ENCODE measurements around the gene SYNM. TPM values are rescaled to one million over a fixed set of nuclear protein-coding genes. Genes with fewer than 3 reads are reported as not detected.
"Not testable (repeated sequence)": the region's sequence is repeated elsewhere in the genome, so short reads cannot be mapped to it uniquely, and the experiment has no call there.

The SYNM gene
- total RNA-seq, 1 experiment from 2014 or later: 9.9 TPM

DNA sequence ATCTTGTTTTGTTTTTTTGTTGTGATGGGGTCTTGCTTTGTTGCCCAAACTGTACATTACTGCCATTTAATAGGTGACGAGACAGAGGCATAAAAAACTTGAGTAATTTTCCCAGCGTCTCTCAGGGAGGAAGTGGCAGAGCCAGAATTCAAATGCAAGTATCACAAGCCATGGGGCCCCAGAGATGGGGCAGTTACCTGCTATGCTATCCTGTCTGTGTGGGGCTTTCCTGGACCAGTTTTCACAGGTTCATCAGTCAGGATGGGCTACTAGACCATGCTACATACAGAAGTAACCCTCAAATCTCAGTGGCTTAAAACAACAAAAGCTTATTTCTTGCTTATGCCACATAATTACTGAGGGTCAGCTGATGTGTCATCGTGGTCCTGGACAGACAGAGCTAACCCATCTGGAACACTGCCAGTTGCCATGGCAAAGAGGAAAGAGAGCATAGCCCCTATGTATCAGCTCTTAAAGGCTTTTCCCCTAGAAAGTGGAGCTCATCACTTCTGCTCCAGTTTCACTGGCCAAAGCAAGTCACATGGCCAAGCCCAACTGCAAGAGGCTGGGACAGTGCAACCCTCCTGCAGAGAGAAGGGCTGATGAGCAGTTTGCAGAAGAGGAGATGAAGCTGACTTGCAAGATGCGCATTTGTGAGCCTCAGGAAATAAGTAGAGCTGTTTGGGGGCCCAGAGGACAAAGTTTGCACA is 31.7 kb upstream of the SYNM start:
- no peaks in the 10 kb centered on the region for H3K36me3 ChIP-seq (ENCODE audit: low read depth, low read length)
- intact Hi-C loops (cut with micrococcal nuclease): no loop called here
- no peaks in the 10 kb centered on the region for H3K9me2 ChIP-seq (replicated peaks; ENCODE audit: low read length)
- no peak overlapping the region for H3K4me2 ChIP-seq (ENCODE audit: low read length)
- no peak for TF ChIP-seq EZH2 (IDR thresholded peaks at IDR 0.05; ENCODE audit: low read length, unreplicated experiment)
- no peak for TF ChIP-seq EZH2phosphoT487 (IDR thresholded peaks at IDR 0.05; ENCODE audit: borderline replicate concordance, low read length)
- TF ChIP-seq, protein P1, sequence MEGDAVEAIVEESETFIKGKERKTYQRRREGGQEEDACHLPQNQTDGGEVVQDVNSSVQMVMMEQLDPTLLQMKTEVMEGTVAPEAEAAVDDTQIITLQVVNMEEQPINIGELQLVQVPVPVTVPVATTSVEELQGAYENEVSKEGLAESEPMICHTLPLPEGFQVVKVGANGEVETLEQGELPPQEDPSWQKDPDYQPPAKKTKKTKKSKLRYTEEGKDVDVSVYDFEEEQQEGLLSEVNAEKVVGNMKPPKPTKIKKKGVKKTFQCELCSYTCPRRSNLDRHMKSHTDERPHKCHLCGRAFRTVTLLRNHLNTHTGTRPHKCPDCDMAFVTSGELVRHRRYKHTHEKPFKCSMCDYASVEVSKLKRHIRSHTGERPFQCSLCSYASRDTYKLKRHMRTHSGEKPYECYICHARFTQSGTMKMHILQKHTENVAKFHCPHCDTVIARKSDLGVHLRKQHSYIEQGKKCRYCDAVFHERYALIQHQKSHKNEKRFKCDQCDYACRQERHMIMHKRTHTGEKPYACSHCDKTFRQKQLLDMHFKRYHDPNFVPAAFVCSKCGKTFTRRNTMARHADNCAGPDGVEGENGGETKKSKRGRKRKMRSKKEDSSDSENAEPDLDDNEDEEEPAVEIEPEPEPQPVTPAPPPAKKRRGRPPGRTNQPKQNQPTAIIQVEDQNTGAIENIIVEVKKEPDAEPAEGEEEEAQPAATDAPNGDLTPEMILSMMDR (conservative IDR thresholded peaks at IDR 0.05; ENCODE audit: low read depth, low read length): no peak
- no peak for ATAC-seq
- H4K20me1 ChIP-seq (ENCODE audit: low read length): no peaks in the 10 kb centered on the region
- ChIA-PET POLR2A (ENCODE audit: unreplicated experiment) (no interaction called here), CTCF (no interaction called here)
- no peak overlapping the region for H3K27ac ChIP-seq (ENCODE audit: low read length)
- no peak for DNase-seq
- H3K9ac ChIP-seq (ENCODE audit: low read length): no peak overlapping the region
- no peak overlapping the region for H2AFZ ChIP-seq (ENCODE audit: low read length)
- no peaks in the 10 kb centered on the region for H3K79me2 ChIP-seq (ENCODE audit: low read length)
- no peaks in the 10 kb centered on the region for H3K27me3 ChIP-seq (ENCODE audit: low read length)
- no peaks in the 10 kb centered on the region for H3F3A ChIP-seq (ENCODE audit: low read length, unreplicated experiment)
- H3K9me3 ChIP-seq (ENCODE audit: low read length): no peaks in the 10 kb centered on the region
- no peaks in the 10 kb centered on the region for H3K4me1 ChIP-seq (ENCODE audit: insufficient read depth, low read length)
- no peak overlapping the region for H3K4me3 ChIP-seq (ENCODE audit: low read length)
- no TSS peak for BruUV-seq (replicated peaks)

DNA sequence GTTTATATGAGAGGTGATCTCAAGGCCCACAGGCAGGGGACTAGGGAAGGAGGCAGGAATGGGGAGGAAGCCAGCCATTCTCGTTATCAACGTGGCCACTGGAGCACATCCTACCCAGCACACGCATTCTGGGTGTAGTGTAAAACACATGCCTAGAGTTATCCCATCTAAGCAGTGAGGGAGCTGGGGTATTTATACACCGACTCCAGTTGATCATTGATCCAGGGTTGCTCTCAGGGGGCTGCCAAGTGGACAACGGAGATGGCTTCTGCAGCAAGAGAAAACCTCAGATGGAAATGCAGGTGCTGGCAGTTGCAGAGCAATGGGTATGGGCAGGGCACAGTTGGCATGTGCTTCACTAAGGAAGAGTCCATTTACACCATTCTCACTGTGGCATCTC is 30.4 kb upstream of the SYNM start:
- Histone ChIP-seq H3K27me3 (ENCODE audit: low read length) (no peaks in the 10 kb centered on the region), H3K4me2 (ENCODE audit: low read length) (no peak overlapping the region), H4K20me1 (ENCODE audit: low read length) (no peaks in the 10 kb centered on the region), H3K36me3 (ENCODE audit: low read depth, low read length) (no peaks in the 10 kb centered on the region), H3K9me2 (replicated peaks; ENCODE audit: low read length) (no peaks in the 10 kb centered on the region), H2AFZ (ENCODE audit: low read length) (no peak overlapping the region), H3K4me3 (ENCODE audit: low read length) (no peak overlapping the region), H3K27ac (ENCODE audit: low read length) (no peak overlapping the region), H3K4me1 (ENCODE audit: insufficient read depth, low read length) (no peaks in the 10 kb centered on the region), H3F3A (ENCODE audit: low read length, unreplicated experiment) (no peaks in the 10 kb centered on the region), H3K9ac (ENCODE audit: low read length) (no peak overlapping the region), H3K9me3 (ENCODE audit: low read length) (no peaks in the 10 kb centered on the region), H3K79me2 (ENCODE audit: low read length) (no peaks in the 10 kb centered on the region)
- BruUV-seq (replicated peaks): no TSS peak
- intact Hi-C loops (cut with micrococcal nuclease): no loop called here
- DNase-seq: no peak
- TF ChIP-seq, protein P1 (conservative IDR thresholded peaks at IDR 0.05; ENCODE audit: low read depth, low read length): no peak
- TF ChIP-seq EZH2phosphoT487 (IDR thresholded peaks at IDR 0.05; ENCODE audit: borderline replicate concordance, low read length) (no peak), EZH2 (IDR thresholded peaks at IDR 0.05; ENCODE audit: low read length, unreplicated experiment) (no peak)
- no peak for ATAC-seq
- ChIA-PET POLR2A (ENCODE audit: unreplicated experiment) (no interaction called here), CTCF (no interaction called here)

DNA sequence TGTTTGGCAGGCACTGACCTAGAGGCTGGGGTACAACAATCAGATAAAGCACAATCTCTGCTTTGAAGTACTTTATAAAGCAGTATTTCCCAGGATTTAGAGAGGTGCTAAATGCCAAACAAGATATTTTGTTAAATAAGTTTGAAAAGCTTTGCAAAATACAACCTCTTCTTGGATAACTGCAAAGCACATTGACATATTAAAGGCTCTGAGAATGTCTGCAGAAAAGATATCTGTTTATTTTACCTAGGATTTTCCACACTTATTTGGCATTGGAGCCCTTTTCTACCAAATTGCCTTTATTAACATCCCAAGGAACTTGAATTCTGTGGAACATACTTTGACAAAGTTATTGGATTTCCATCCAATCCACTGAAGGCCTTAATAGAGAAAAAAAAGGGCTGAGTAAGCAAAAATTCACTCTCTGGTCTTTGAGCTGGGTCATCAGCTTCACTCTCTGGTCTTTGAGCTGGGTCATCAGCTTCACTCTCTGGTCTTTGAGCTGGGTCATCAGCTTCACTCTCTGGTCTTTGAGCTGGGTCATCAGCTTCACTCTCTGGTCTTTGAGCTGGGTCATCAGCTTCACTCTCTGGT is 29.7 kb upstream of the SYNM start:
- intact Hi-C loops (cut with micrococcal nuclease): loop anchor here (5.0 kb wide), 1 partner anchor 298 kb away; no protein-coding TSS in a partner anchor
- H3K9me2 ChIP-seq (replicated peaks; ENCODE audit: low read length); H3K4me2 ChIP-seq (ENCODE audit: low read length); H3K36me3 ChIP-seq (ENCODE audit: low read depth, low read length); H4K20me1 ChIP-seq (ENCODE audit: low read length); H3F3A ChIP-seq (ENCODE audit: low read length, unreplicated experiment); H3K9ac ChIP-seq (ENCODE audit: low read length); CTCF ChIA-PET; ATAC-seq; H2AFZ ChIP-seq (ENCODE audit: low read length); POLR2A ChIA-PET (ENCODE audit: unreplicated experiment); H3K27ac ChIP-seq (ENCODE audit: low read length); DNase-seq; H3K9me3 ChIP-seq (ENCODE audit: low read length); H3K79me2 ChIP-seq (ENCODE audit: low read length); BruUV-seq (replicated peaks); H3K4me1 ChIP-seq (ENCODE audit: insufficient read depth, low read length); H3K27me3 ChIP-seq (ENCODE audit: low read length); H3K4me3 ChIP-seq (ENCODE audit: low read length): not testable (repeated sequence)
